Thoracic aorta (tissue), 2 donors: Measurements from ENCODE around the gene MTMR8. TPM values are rescaled to one million over a fixed set of nuclear protein-coding genes. Genes with fewer than 3 reads are reported as not detected.

Experiments
- ATAC-seq: fragments of 150-250 bp; one replicate; pipeline ENCODE4 v1.8.0; 2017; ENCODE audit warnings: low read depth; ENCODE audit not compliant: insufficient number of reproducible peaks, low FRiP score
- DNase-seq: peaks from one replicate; pipeline ENCODE4 v3.0.0-alpha.2; 2020; ENCODE audit warnings: low spot score
- H3K27ac ChIP-seq, 2 donors: fragments of 200-600 bp; sonication (generic); 1 replicate in 1 of 2; 2 replicates in 1 of 2; pipeline ENCODE4 v1.5.1; 2016; ENCODE audit warnings: mild to moderate bottlenecking in 2 of 2, moderate library complexity in 2 of 2
- H3K27me3 ChIP-seq: fragments of 200-600 bp; sonication (generic); replicated peaks from 2 replicates; pipeline ENCODE4 v1.6.0; 2016; ENCODE audit warnings: mild to moderate bottlenecking; ENCODE audit not compliant: insufficient read depth
- H3K36me3 ChIP-seq: fragments of 200-600 bp; sonication (generic); one replicate; pipeline ENCODE4 v1.5.1; 2016
- H3K4me1 ChIP-seq, 2 donors: fragments of 200-600 bp; sonication (generic); 1 replicate in 1 of 2; 2 replicates in 1 of 2; pipeline versions ENCODE4 v1.5.1 to v1.6.0; 2016; ENCODE audit warnings: low read depth in 2 of 2, mild to moderate bottlenecking in 1 of 2; ENCODE audit not compliant: control insufficient read depth in 1 of 2
- H3K4me3 ChIP-seq: fragments of 200-600 bp; sonication (generic); 2 replicates; pipeline ENCODE4 v1.5.1; 2016; ENCODE audit warnings: mild to moderate bottlenecking
- H3K9me3 ChIP-seq: fragments of 200-600 bp; sonication (generic); 2 replicates; pipeline ENCODE4 v1.5.1; 2016
- CTCF ChIP-seq: fragments of 200-600 bp; sonication (generic); IDR thresholded peaks from one replicate; pipeline ENCODE4 v1.5.1; 2019; ENCODE audit warnings: antibody characterized with exemption
- total RNA-seq, 2 donors: library from RNA; depleted of rRNA; stranded (reverse); fragments of >200 nt; gene quantifications; one replicate each; pipeline versions ENCODE4 v1.1.0 to v1.2.3, GENCODE V29; 2016

MTMR8 gene
- total RNA-seq, 2 donors from 2014 or later = 3.5 to 12.1 TPM

- DNase-seq (no peak), ATAC-seq (no peak)
- TF ChIP-seq CTCF = no peak
- Histone ChIP-seq H3K4me3 (no peak overlapping the region), H3K27ac (no peak overlapping the region), H3K9me3 (no peaks in the 10 kb centered on the region), H3K4me1 (no peaks in the 10 kb centered on the region), H3K27me3 (no peaks in the 10 kb centered on the region), H3K36me3 (no peaks in the 10 kb centered on the region)
These were observed 44.7 kb downstream of the MTMR8 start for GRCh38 chrX:64350521-64350920.

GRCh38 chrX:64350047-64350446 lies 45.2 kb downstream of the MTMR8 start:
- no peak for TF ChIP-seq CTCF
- H3K4me1 ChIP-seq = no peaks in the 10 kb centered on the region
- H3K27ac ChIP-seq = no peak overlapping the region
- H3K4me3 ChIP-seq = no peak overlapping the region
- ATAC-seq (no peak), DNase-seq (no peak)
- H3K36me3 ChIP-seq = no peaks in the 10 kb centered on the region
- no peaks in the 10 kb centered on the region for H3K9me3 ChIP-seq
- H3K27me3 ChIP-seq = no peaks in the 10 kb centered on the region

- no peak overlapping the region for H3K27ac ChIP-seq
- no peaks in the 10 kb centered on the region for H3K36me3 ChIP-seq
- TF ChIP-seq CTCF = no peak
- no peaks in the 10 kb centered on the region for H3K27me3 ChIP-seq
- no peaks in the 10 kb centered on the region for H3K4me1 ChIP-seq
- no peaks in the 10 kb centered on the region for H3K9me3 ChIP-seq
- no peak overlapping the region for H3K4me3 ChIP-seq
- ATAC-seq (no peak), DNase-seq (no peak)
These were observed 52.4 kb downstream of the MTMR8 start for GRCh38 chrX:64342811-64343210.

- no peak for DNase-seq
- Histone ChIP-seq H3K4me1 (no peaks in the 10 kb centered on the region), H3K9me3 (no peaks in the 10 kb centered on the region), H3K27ac (no peak overlapping the region), H3K27me3 (no peaks in the 10 kb centered on the region), H3K36me3 (no peaks in the 10 kb centered on the region), H3K4me3 (no peak overlapping the region)
- no peak for TF ChIP-seq CTCF
- ATAC-seq = no peak
These were observed 57.0 kb downstream of the MTMR8 start for GRCh38 chrX:64338296-64338695.

- Histone ChIP-seq H3K36me3 (no peaks in the 10 kb centered on the region), H3K27ac (no peak overlapping the region), H3K4me3 (no peak overlapping the region), H3K9me3 (no peaks in the 10 kb centered on the region), H3K4me1 (no peaks in the 10 kb centered on the region), H3K27me3 (no peaks in the 10 kb centered on the region)
- ATAC-seq (no peak), DNase-seq (no peak)
- TF ChIP-seq CTCF = no peak
These were observed 60.8 kb downstream of the MTMR8 start for GRCh38 chrX:64334467-64334866.
